ENCODE results near the gene GRIN3A.

The GRIN3A gene

DNA sequence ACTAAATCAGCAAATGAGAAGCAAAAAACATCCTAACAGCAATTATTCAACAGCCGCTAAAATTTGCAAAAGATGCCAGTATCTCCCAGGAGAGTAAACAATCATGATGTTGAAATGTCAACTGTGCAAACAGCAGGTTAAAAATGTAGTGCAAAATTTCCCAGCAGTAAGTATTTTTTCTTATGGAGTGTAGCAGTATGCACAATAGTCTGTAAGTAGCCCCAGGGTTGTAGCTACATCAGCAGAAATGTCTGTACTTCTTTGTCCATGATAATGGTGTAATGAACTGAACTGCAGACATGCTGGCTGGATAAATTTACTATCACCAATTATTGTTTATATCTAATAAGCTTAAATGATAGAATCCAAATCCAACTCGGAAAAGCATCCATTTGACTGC, 31.4 kb downstream of the GRIN3A start:
- no peak overlapping the region for H3K27ac ChIP-seq (ENCODE audit: low read depth, low read length)
- H3K9ac ChIP-seq (ENCODE audit: low read length) = no peak overlapping the region
- H3K4me3 ChIP-seq (ENCODE audit: insufficient read depth, low read length, poor library complexity, severe bottlenecking) = no peak overlapping the region
- TF ChIP-seq, protein P1, sequence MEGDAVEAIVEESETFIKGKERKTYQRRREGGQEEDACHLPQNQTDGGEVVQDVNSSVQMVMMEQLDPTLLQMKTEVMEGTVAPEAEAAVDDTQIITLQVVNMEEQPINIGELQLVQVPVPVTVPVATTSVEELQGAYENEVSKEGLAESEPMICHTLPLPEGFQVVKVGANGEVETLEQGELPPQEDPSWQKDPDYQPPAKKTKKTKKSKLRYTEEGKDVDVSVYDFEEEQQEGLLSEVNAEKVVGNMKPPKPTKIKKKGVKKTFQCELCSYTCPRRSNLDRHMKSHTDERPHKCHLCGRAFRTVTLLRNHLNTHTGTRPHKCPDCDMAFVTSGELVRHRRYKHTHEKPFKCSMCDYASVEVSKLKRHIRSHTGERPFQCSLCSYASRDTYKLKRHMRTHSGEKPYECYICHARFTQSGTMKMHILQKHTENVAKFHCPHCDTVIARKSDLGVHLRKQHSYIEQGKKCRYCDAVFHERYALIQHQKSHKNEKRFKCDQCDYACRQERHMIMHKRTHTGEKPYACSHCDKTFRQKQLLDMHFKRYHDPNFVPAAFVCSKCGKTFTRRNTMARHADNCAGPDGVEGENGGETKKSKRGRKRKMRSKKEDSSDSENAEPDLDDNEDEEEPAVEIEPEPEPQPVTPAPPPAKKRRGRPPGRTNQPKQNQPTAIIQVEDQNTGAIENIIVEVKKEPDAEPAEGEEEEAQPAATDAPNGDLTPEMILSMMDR (IDR thresholded peaks at IDR 0.05; ENCODE audit: insufficient read depth, low read length, poor library complexity, severe bottlenecking) = no peak
- TF ChIP-seq EZH2phosphoT487 (conservative IDR thresholded peaks at IDR 0.05; ENCODE audit: low read length) = no peak
- H3K36me3 ChIP-seq (ENCODE audit: low read length) = no peaks in the 10 kb centered on the region
- no peak overlapping the region for H2AFZ ChIP-seq (ENCODE audit: low read depth, low read length, severe bottlenecking)
- no peaks in the 10 kb centered on the region for H4K20me1 ChIP-seq (ENCODE audit: low read depth, low read length)
- H3K4me2 ChIP-seq (ENCODE audit: low read depth, low read length, poor library complexity, severe bottlenecking) = no peak overlapping the region
- no peaks in the 10 kb centered on the region for H3K9me2 ChIP-seq (replicated peaks; ENCODE audit: insufficient read depth, low read length)
- no peaks in the 10 kb centered on the region for H3K9me3 ChIP-seq (ENCODE audit: insufficient read depth, low read length)
- H3K27me3 ChIP-seq (ENCODE audit: low read length) = no peaks in the 10 kb centered on the region; the same call in 1 of the 2 replicates
- H3K79me2 ChIP-seq (ENCODE audit: insufficient read depth, low read length) = no peaks in the 10 kb centered on the region
- no peaks in the 10 kb centered on the region for H3F3A ChIP-seq (ENCODE audit: insufficient read depth)

DNA sequence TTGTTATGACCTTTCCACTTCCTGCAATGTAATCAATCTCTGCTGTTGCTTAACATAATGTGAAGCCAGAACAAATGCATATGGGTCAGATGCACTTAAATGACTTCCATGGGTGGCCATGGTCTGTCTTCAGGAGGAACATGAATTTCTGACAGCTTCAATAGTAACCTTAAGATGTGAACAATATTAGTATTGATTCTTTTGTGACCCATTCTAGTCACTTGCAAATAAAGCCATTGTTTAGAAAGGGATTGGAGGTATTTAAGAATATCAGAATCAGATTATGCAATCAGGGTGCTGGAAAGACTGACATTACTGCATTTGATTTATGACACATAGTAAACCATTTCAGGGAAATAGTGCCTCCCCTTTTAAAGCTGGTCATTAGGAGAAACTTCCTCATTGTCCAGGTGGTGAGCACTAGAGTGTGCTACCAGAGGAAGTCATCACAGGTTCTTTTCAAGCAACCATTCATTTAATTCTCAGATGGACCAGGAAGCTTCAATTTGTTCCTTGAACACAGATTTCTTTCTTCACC, 32.1 kb downstream of the GRIN3A start:
- Histone ChIP-seq H3K4me3 (ENCODE audit: insufficient read depth, low read length, poor library complexity, severe bottlenecking) (no peak overlapping the region), H4K20me1 (ENCODE audit: low read depth, low read length) (no peaks in the 10 kb centered on the region), H3K9me3 (ENCODE audit: insufficient read depth, low read length) (no peaks in the 10 kb centered on the region), H3K4me2 (ENCODE audit: low read depth, low read length, poor library complexity, severe bottlenecking) (no peak overlapping the region), H2AFZ (ENCODE audit: low read depth, low read length, severe bottlenecking) (no peak overlapping the region), H3F3A (ENCODE audit: insufficient read depth) (no peaks in the 10 kb centered on the region), H3K27me3 (ENCODE audit: low read length) (no peaks in the 10 kb centered on the region; the same call in 1 of the 2 replicates), H3K9me2 (replicated peaks; ENCODE audit: insufficient read depth, low read length) (no peaks in the 10 kb centered on the region), H3K79me2 (ENCODE audit: insufficient read depth, low read length) (no peaks in the 10 kb centered on the region), H3K9ac (ENCODE audit: low read length) (no peak overlapping the region), H3K27ac (ENCODE audit: low read depth, low read length) (no peak overlapping the region), H3K36me3 (ENCODE audit: low read length) (no peaks in the 10 kb centered on the region)
- TF ChIP-seq, protein P1 (IDR thresholded peaks at IDR 0.05; ENCODE audit: insufficient read depth, low read length, poor library complexity, severe bottlenecking) = no peak
- no peak for TF ChIP-seq EZH2phosphoT487 (conservative IDR thresholded peaks at IDR 0.05; ENCODE audit: low read length)

DNA sequence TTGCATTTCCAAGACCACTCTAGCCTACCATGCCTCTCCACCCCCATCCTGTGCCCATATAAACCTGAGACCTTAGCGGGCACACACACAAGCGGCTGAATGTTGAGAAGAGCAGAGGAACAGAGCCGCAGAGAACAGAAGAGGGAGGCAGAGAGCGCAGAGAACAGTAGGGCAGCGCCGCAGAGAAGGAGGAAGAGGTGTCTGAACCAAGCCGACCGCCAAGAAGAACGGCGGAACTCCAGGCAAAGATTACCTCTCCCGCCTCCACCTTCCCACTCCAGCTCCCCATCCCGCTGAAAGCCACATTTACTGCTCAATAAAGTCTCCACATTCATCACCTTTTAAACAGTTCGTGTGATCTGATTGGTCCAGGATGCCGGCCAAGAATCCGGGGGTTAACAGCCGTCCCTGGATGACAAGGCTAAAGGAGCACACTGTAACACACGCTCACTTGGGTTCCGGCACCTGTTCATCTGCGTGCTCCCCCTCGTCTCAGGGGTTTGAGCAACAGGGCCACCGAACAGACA, 33.2 kb downstream of the GRIN3A start:
- Histone ChIP-seq H3K9ac (ENCODE audit: low read length) (no peak overlapping the region), H4K20me1 (ENCODE audit: low read depth, low read length) (no peaks in the 10 kb centered on the region), H2AFZ (ENCODE audit: low read depth, low read length, severe bottlenecking) (no peak overlapping the region), H3K27ac (ENCODE audit: low read depth, low read length) (no peak overlapping the region), H3K9me2 (replicated peaks; ENCODE audit: insufficient read depth, low read length) (no peaks in the 10 kb centered on the region), H3K79me2 (ENCODE audit: insufficient read depth, low read length) (no peaks in the 10 kb centered on the region), H3K36me3 (ENCODE audit: low read length) (no peaks in the 10 kb centered on the region), H3K4me2 (ENCODE audit: low read depth, low read length, poor library complexity, severe bottlenecking) (no peak overlapping the region), H3K4me3 (ENCODE audit: insufficient read depth, low read length, poor library complexity, severe bottlenecking) (no peak overlapping the region), H3K9me3 (ENCODE audit: insufficient read depth, low read length) (no peaks in the 10 kb centered on the region), H3K27me3 (ENCODE audit: low read length) (no peaks in the 10 kb centered on the region; the same call in 1 of the 2 replicates), H3F3A (ENCODE audit: insufficient read depth) (no peaks in the 10 kb centered on the region)
- TF ChIP-seq, protein P1 (IDR thresholded peaks at IDR 0.05; ENCODE audit: insufficient read depth, low read length, poor library complexity, severe bottlenecking) = no peak
- TF ChIP-seq EZH2phosphoT487 (conservative IDR thresholded peaks at IDR 0.05; ENCODE audit: low read length) = no peak
